ENCODE data around the gene DBH.

Gene DBH

GRCh38 chr9:133631111-133631510, 5.1 kb upstream of the DBH start:
- TF ChIP-seq YY1 (IDR thresholded peaks at IDR 0.05; ENCODE audit: low read depth) (no peak), REST (IDR thresholded peaks at IDR 0.05; ENCODE audit: low read depth) (no peak), EGR1 (IDR thresholded peaks at IDR 0.05) (no peak), TEAD4 (IDR thresholded peaks at IDR 0.05) (no peak), CREB1 (IDR thresholded peaks at IDR 0.05; ENCODE audit: low read depth) (no peak), CEBPB (IDR thresholded peaks at IDR 0.05) (no peak), USF1 (IDR thresholded peaks at IDR 0.05) (no peak), RAD21 (IDR thresholded peaks at IDR 0.05; ENCODE audit: low read depth) (no peak), EP300 (IDR thresholded peaks at IDR 0.05; ENCODE audit: borderline replicate concordance) (no peak), FOXM1 (IDR thresholded peaks at IDR 0.05; ENCODE audit: borderline replicate concordance, low read depth) (no peak), MAX (IDR thresholded peaks at IDR 0.05) (no peak), TAF1 (IDR thresholded peaks at IDR 0.05; ENCODE audit: low read depth) (no peak), ZBTB7A (IDR thresholded peaks at IDR 0.05; ENCODE audit: low read depth) (no peak), NFIC (IDR thresholded peaks at IDR 0.05) (no peak), TCF12 (IDR thresholded peaks at IDR 0.05; ENCODE audit: low read depth) (no peak)

GRCh38 chr9:133632806-133633680, 3.1 kb upstream of the DBH start:
- TF ChIP-seq TAF1 (IDR thresholded peaks at IDR 0.05; ENCODE audit: low read depth) (no peak), USF1 (IDR thresholded peaks at IDR 0.05) (no peak), CREB1 (IDR thresholded peaks at IDR 0.05; ENCODE audit: low read depth) (no peak), REST (IDR thresholded peaks at IDR 0.05; ENCODE audit: low read depth) (no peak), FOXM1 (IDR thresholded peaks at IDR 0.05; ENCODE audit: borderline replicate concordance, low read depth) (no peak), RAD21 (IDR thresholded peaks at IDR 0.05; ENCODE audit: low read depth) (no peak), TEAD4 (IDR thresholded peaks at IDR 0.05) (no peak), EGR1 (IDR thresholded peaks at IDR 0.05) (no peak), EP300 (IDR thresholded peaks at IDR 0.05; ENCODE audit: borderline replicate concordance) (no peak), YY1 (IDR thresholded peaks at IDR 0.05; ENCODE audit: low read depth) (no peak), TCF12 (IDR thresholded peaks at IDR 0.05; ENCODE audit: low read depth) (no peak), CEBPB (IDR thresholded peaks at IDR 0.05) (no peak), MAX (IDR thresholded peaks at IDR 0.05) (no peak), ZBTB7A (IDR thresholded peaks at IDR 0.05; ENCODE audit: low read depth) (no peak), NFIC (IDR thresholded peaks at IDR 0.05) (no peak)

- TF ChIP-seq USF1 (IDR thresholded peaks at IDR 0.05): no peak
- TF ChIP-seq EGR1 (IDR thresholded peaks at IDR 0.05): no peak
- TF ChIP-seq RAD21 (IDR thresholded peaks at IDR 0.05; ENCODE audit: low read depth): no peak
- no peak for TF ChIP-seq ZBTB7A (IDR thresholded peaks at IDR 0.05; ENCODE audit: low read depth)
- no peak for TF ChIP-seq EP300 (IDR thresholded peaks at IDR 0.05; ENCODE audit: borderline replicate concordance)
- TF ChIP-seq REST (IDR thresholded peaks at IDR 0.05; ENCODE audit: low read depth): no peak
- TF ChIP-seq TEAD4 (IDR thresholded peaks at IDR 0.05): no peak
- TF ChIP-seq NFIC (IDR thresholded peaks at IDR 0.05): no peak
Observed at GRCh38 chr9:133633681-133634080, 2.5 kb upstream of the DBH start.

Data from Ishikawa (cell line).